Mammary microvascular endothelial cell (primary cell): ENCODE measurements around the gene UBE2N. TPM values are rescaled to one million over a fixed set of nuclear protein-coding genes. Genes with fewer than 3 reads are reported as not detected.

Source experiments
- total RNA-seq: library from RNA; depleted of rRNA; stranded (reverse); fragments of >200 nt; gene quantifications from 2 replicates; pipeline ENCODE4 v1.2.3, GENCODE V29; 2015

The UBE2N gene
- total RNA-seq = 77.7 and 79.3 TPM in 2 replicates

GRCh38 chr12:93441617-93442410 lies at the start of gene UBE2N:
TSS of gene UBE2N (minus strand) at chr12:93441947. CDS start at chr12:93441884, 63 bp downstream.

GRCh38 chr12:93467351-93468007 lies 25.7 kb upstream of the UBE2N start, which contains the start of gene MRPL42:
TSS of gene MRPL42 (plus strand) at chr12:93467514. CDS start at chr12:93469286, 1,772 bp downstream.

GRCh38 chr12:93377252-93378195 lies 64.2 kb downstream of the UBE2N start, which contains the start of gene NUDT4:
TSS of gene NUDT4 (plus strand) at chr12:93377925. CDS start at chr12:93378323, 398 bp downstream.

Other genes with a start within 250 kb of the UBE2N start
- gene NUDT4, start 64.0 kb downstream of the UBE2N start, total RNA-seq = 41.6 and 44.1 TPM in 2 replicates
- gene MRPL42, start 25.6 kb upstream of the UBE2N start, total RNA-seq = 71.2 and 72.1 TPM in 2 replicates
- 150 and 158 TPM in 2 replicates for gene SOCS2, start 130.7 kb upstream of the UBE2N start, total RNA-seq
- 57.2 and 61.2 TPM in 2 replicates for gene CRADD, start 235.4 kb upstream of the UBE2N start, total RNA-seq